Body of pancreas (tissue), 4 donors: Measurements from ENCODE around the gene NUDCD2.

Source experiments
- POLR2A ChIP-seq, 3 donors: fragments of 450-650 bp; IDR thresholded peaks; one replicate each; pipeline ENCODE4 v1.6.1; 2016; ENCODE audit warnings: antibody characterized with exemption in 3 of 3, mild to moderate bottlenecking in 2 of 3
- TF ChIP-seq, protein P1 (sequence below), 7 experiments: fragments of 450-650 bp in 4 of 7; fragments of 200-600 bp in 3 of 7; sonication (generic) in 3 of 7; IDR thresholded peaks; one replicate each; pipeline ENCODE4 v1.5.1; 2016 to 2019; ENCODE audit warnings: antibody characterized with exemption in 7 of 7

DNA sequence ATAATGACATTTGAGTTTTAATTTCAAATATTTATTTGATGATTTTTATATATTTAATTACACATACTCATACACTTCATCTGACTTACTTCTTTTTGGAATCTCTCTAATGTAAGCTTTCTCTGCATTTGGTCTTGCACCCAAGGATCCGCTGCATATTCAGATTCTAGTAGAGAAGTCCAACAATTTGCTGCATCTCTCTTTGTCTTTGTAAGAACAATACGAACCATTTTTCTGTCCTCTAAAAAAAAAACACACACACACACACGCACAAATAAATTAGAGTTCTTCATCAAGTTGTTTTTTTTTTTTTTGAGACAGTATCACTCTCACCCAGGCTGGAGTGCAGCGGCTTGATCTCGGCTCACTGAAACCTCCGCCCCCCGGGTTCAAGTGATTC is 3.1 kb downstream of the NUDCD2 start:
- no peak for TF ChIP-seq POLR2A (IDR thresholded peaks at IDR 0.05)
- TF ChIP-seq, protein P1, sequence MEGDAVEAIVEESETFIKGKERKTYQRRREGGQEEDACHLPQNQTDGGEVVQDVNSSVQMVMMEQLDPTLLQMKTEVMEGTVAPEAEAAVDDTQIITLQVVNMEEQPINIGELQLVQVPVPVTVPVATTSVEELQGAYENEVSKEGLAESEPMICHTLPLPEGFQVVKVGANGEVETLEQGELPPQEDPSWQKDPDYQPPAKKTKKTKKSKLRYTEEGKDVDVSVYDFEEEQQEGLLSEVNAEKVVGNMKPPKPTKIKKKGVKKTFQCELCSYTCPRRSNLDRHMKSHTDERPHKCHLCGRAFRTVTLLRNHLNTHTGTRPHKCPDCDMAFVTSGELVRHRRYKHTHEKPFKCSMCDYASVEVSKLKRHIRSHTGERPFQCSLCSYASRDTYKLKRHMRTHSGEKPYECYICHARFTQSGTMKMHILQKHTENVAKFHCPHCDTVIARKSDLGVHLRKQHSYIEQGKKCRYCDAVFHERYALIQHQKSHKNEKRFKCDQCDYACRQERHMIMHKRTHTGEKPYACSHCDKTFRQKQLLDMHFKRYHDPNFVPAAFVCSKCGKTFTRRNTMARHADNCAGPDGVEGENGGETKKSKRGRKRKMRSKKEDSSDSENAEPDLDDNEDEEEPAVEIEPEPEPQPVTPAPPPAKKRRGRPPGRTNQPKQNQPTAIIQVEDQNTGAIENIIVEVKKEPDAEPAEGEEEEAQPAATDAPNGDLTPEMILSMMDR (IDR thresholded peaks at IDR 0.05), result no peak
